Suppressor macrophage treated with lipopolysaccharide for 4 hours (primary cell): ENCODE results near the gene SAMD3.
"Not testable (repeated sequence)": the region's sequence is repeated elsewhere in the genome, so short reads cannot be mapped to it uniquely, and the experiment has no call there.

Experiments
- DNase-seq: peaks from one replicate; pipeline ENCODE4 v3.0.0-alpha.2; 2020

The SAMD3 gene, protein sequence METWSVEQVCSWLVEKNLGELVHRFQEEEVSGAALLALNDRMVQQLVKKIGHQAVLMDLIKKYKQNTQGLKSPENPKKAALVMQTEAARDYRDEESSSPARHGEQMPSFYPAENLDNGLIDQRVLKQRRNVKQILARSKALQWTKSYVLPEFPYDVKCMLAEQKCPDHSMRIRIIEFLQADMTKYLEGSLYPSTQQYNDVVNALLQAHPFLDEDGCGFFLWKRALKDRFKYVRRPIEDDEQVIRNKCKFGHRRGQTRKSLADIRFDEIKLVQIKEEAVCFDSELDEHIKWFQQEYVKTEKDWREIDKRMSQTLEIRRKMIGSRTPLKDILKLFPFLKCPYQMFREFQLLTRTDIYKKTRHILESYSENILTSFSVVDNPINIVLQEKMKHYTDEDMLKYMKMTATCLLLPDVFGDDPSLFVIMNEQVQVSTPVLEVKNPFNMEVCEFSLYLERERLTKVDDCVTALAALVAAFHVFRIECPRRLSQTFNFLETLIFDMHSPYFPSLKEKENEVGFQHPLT

DNA sequence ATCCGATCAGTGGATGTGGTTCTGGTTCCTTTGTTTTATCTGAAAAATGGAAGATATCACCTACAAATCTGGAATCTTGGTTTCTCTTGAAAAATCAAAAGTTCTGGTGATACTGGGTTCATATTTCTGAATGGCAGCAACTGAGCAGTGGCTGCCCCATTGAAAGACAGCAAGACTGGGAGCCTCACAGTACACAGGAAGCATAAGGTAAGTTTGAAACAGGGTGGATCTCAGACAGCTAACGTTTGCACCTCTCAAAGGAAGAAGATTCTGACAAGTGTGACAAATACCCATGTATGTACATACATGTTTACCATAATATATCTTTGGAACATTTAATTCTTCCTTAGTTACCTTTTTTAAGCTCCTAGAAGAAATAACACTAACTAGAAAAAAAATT, at the start of gene SAMD3:
SAMD3 (minus strand) TSS at position 177 of the 400 bp plus-strand sequence. CDS start 7,678 bp downstream, outside the sequence.
- no peak for DNase-seq

- no peak for DNase-seq
Measured at GRCh38 chr6:130269969-130270635, 47.4 kb upstream of the SAMD3 start.

DNA sequence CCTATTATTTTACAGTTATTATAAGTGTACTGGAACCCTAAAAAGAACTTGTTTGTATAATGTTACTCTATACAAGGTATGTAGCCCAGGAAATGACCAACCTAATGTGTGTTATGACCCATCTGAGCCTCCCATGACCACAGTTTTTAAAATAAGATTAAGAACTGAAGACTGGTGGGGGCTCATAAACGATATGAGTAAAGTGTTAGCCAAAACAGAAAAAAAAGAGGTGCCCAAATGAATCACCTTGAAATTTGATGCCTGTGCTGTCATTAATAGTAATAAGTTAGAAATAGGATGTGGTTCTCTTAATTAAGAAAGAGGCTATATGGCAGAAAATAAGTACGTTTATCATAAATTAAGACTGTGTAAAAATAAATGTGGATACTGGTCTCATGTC, 42.8 kb upstream of the SAMD3 start:
- DNase-seq: not testable (repeated sequence)

DNA sequence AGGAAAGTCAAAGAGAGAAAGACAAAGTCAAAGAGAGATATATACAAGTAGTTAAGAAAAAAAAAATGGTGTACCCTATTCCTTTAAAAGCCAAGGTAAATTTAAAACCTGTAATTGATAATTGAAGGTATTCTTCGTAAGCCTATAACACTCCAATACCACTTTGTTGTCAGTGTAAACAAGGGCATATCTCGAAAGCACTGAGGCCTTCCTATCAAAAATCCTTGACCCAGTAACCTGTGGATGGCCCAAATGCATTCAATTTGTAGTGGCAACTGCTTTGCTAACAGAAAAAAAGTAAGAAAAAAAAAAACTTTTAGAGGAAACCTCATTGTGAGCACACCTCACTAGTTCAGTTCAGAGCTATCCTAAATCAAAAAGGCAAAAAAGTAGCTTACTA, 39.3 kb upstream of the SAMD3 start:
- no peak for DNase-seq

DNA sequence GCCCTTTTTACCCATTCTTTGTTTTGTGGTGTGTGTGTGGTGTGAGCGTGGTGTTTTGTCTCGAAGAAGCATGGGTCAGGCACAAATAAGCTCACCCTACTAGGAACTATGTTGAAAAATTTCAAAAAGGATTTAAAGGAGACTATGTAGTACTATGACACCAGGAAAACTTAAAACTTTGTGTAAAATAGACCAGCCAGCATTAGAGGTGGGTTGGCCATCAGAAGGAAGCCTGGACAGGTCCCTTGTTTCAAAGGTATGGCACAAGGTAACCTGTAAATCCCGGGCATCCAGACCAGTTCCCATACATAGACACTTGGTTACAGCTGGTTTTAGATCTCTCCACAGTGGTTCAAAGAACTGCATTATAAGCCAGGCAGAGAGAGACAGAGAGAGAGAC, 38.8 kb upstream of the SAMD3 start:
- DNase-seq: not testable (repeated sequence)

DNA sequence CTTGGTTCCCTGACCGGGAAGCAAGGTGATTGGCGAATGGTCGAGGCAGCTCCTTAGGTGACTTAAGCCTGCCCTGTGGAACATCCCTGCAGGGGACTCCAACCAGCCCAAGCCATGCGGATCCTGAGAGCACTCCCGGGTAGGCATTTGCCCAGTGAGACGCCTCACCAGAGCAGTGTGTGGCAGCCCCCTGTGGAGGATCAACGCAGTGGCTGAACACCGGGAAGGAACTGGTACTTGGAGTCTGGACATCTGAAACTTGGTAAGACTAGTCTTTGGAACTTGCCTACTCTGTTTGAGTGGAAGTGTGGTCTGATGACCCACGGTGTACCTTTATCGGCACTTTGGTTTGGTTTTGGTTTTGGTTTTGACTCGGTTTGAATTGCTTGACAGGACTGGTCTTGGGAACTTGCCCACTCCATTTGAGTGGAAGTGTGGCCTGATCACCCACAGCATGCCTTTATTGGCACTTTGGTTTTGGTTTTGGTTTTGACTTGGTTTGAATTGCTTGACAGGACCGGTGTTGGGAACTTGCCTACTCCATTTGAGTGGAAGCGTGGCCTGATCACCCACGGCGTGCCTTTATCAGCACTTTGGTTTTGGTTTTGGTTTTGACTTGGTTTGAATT, 38.0 kb upstream of the SAMD3 start:
- DNase-seq: not testable (repeated sequence)

GRCh38 chr6:130260050-130260462, 37.3 kb upstream of the SAMD3 start:
- DNase-seq: not testable (repeated sequence)

- no peak for DNase-seq
Measured at GRCh38 chr6:130259557-130259956, 36.8 kb upstream of the SAMD3 start.

GRCh38 chr6:130259140-130259539, 36.4 kb upstream of the SAMD3 start:
- no peak for DNase-seq

DNA sequence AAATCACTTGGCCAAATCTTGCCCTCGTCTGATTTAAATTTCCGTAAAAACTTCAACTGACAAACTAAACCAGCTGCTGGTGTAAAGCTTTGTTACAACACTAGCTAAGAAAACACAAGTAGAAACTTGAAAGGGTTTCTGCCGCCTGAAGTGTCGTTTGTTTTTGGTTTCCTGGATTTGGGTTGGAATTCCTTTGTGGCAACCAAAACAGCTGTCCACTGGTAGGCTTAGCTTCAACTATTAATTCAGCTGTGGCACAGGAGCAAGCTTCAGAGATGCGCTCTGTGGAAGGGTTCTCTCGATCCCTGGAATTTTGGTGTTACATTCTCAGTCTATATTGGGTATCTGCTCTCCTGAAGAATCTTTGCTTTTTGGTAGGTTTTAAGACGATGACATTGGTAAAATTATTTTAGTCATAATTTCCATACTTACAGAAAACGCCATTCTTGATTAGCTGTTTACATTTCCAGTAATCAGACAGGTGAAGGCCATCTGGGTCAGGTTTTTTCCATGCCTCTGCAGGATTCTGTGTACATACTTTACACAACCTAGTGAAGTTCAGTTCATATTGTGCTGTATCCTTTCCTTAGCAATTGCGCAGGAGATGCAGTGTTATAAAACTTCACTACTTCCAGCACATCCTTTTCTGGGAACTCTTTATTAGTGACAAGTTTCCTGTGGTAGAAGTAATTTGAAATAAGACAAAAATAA, 29.9 kb upstream of the SAMD3 start:
- no peak for DNase-seq

- no peak for DNase-seq
Measured at GRCh38 chr6:130245267-130245666, 22.5 kb upstream of the SAMD3 start.

GRCh38 chr6:130244728-130245127, 22.0 kb upstream of the SAMD3 start:
- no peak for DNase-seq

DNA sequence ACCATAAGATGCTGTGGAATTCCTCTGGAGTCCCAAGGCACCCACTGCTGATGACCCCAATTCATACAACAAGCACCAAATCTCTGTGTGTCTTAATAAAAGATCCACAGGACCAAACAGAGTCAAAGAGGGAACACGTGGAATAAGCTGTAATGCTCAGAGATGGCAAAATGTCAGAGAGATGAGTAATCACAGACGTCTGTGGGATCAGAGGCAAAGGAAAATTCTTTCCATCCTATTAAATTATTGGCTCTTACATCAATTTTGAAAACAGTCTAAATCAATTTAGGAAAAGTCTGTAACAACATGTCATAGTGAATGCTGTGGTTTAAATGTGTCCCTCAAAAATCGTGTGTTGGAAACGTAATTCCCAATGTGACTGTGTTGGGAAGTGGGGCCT, 17.5 kb upstream of the SAMD3 start:
- no peak for DNase-seq

GRCh38 chr6:130239755-130240154, 17.0 kb upstream of the SAMD3 start:
- DNase-seq: no peak

DNA sequence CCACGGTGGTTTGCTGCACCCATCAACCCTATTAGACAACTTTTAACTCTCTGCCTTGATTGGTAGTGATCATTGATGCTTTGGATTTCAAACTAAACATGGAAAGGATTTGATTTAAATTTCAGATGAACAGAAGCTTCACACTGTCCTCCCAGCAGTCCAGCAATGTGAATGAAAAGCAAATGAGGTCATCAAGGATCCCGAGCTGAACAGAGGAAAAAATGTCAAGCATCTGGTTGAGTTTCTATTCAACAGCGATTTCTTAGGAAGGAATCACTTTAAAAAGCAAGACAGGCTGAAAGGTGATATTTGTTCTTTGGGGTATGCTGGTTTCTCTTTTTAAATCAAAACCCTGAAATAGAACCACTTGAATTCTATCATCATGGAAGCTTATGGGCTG, 10.6 kb upstream of the SAMD3 start:
- no peak for DNase-seq

GRCh38 chr6:130230531-130230930, 7.8 kb upstream of the SAMD3 start:
- DNase-seq: not testable (repeated sequence)

- no peak for DNase-seq
Measured at GRCh38 chr6:130229645-130230044, 6.9 kb upstream of the SAMD3 start.

DNA sequence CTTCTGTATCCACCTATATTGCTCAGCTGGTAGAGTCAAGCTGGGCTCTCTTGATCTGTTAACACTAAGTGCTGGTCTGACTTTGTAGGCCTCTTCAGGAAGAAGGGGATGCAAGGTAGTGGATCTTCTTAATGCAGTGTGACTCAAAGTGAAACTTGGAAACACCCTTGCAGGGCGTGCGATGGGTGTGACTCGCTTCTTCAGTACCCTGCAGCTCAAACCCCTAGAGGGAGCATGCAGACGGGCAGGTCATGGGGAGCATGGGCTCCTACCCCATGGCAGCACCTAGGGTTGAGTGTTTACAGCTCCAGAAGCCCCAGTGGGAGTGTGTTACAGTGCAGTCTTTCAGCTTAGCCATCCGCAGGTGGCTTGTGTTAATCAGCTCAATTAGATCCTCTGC, 757 bp upstream of the SAMD3 start:
- DNase-seq: peak; percentile 0

GRCh38 chr6:130218134-130218533, 4.6 kb downstream of the SAMD3 start:
- DNase-seq: no peak

DNA sequence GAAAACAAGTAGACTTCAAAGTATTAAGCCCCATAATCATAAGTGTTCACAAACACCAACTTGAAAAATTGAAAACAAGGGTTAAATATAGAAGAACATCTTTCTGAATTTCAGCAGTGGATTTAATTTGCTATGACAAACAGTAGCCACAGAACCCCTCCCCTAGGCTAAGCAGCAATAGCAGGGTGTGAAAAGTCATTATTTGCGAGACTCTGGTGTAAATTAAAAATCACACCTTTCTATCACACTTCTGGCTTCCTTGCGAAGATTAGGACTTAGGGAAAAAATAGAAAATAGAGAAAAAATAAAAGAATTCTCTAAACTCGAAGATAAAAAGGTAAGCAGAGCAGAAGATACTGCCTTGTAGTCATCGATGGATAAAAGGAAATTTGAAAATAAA, 6.1 kb downstream of the SAMD3 start:
- DNase-seq: no peak

GRCh38 chr6:130215526-130215925, 7.2 kb downstream of the SAMD3 start:
- DNase-seq: no peak

DNA sequence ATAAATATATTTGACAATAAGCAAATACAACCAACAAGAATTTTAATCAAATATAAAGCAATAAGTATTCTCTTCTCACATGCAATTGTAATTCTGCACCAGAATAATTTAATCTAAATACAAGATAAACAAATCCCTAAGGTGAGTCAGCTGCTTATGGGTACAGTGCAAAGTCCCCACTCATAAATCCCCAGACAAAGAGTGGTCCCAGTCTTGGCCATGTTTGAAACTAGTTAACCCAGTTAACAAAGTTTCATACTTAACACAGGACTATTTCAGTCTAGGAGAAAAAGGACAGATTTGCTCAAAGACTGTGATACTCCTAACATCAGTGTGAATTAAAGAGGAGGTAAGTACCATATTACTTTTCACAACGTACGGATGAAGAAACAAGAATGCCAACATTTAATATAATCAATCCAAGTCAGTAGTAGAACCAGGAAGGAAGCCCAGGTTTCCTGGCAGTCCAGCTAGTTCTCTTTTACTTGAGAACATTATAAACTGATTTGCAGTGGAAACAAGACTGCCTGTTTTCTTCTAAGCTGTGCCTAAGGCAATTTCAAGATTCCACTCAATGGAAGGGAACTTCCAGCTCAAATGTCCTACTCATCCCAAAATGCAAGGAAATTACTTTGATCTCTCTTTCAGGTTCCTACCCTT, 10.4 kb downstream of the SAMD3 start:
- DNase-seq: no peak
